SJSA1 (cell line): ENCODE results near the gene IFNA16. TPM values are rescaled to one million over a fixed set of nuclear protein-coding genes. Genes with fewer than 3 reads are reported as not detected.
"Not testable (repeated sequence)": the region's sequence is repeated elsewhere in the genome, so short reads cannot be mapped to it uniquely, and the experiment has no call there.

Experiments used
- DNase-seq, 2 experiments: peaks; one replicate each; pipeline ENCODE4 v3.0.0-alpha.2; 2015 to 2020; ENCODE audit warnings: low spot score in 2 of 2, low read depth in 1 of 2
- H3K27ac ChIP-seq: fragments of 250-450 bp; sonication (Bioruptor Pico); 2 replicates; pipeline ENCODE4 v1.5.1; 2020; ENCODE audit warnings: mild to moderate bottlenecking, moderate library complexity
- H3K27me3 ChIP-seq: fragments of 250-450 bp; sonication (Bioruptor Pico); replicated peaks from 2 replicates; pipeline ENCODE4 v1.5.1; 2020; ENCODE audit warnings: mild to moderate bottlenecking, moderate library complexity
- H3K36me3 ChIP-seq: fragments of 250-450 bp; sonication (Bioruptor Pico); 2 replicates; pipeline ENCODE4 v1.5.1; 2020; ENCODE audit warnings: mild to moderate bottlenecking
- H3K4me1 ChIP-seq: fragments of 250-450 bp; sonication (Bioruptor Pico); replicated peaks from 2 replicates; pipeline ENCODE4 v1.6.1; 2021; ENCODE audit warnings: mild to moderate bottlenecking
- H3K4me3 ChIP-seq: fragments of 250-450 bp; sonication (Bioruptor Pico); 2 replicates; pipeline ENCODE4 v1.5.1; 2020; ENCODE audit warnings: mild to moderate bottlenecking
- H3K9me3 ChIP-seq: fragments of 250-450 bp; sonication (Bioruptor Pico); replicated peaks from 2 replicates; pipeline ENCODE4 v1.5.1; 2020; ENCODE audit warnings: mild to moderate bottlenecking
- total RNA-seq: library from RNA; depleted of rRNA; stranded (reverse); fragments of >200 nt; shearing (Covaris generic); gene quantifications from 2 replicates; pipeline ENCODE4 v1.2.3, GENCODE V29; 2014; rRNA removed

Gene IFNA16
- total RNA-seq, result not detected in 2 replicates

DNA sequence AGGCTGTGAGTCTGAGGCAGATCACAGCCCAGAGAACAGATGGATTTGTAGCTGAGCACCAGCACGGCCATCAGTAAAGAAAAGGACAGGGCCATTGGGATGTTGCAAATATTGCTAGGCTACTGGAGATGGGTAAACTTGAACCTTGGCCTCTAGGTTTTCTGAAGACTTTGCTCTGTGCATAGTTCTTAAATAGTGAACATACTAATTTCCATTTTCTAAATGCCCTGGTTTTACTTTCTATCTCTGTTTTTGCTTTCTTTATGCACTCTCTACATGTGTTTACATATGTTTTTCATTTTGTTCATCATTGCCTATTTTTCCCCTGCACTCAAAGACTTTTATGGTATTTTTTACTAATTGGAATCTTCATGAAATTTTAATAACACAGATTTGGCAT is at the start of gene IFNA16:
TSS of gene IFNA16 (minus strand) at position 101 of the 400 bp plus-strand sequence. CDS start at position 95, 6 bp downstream.
- not testable (repeated sequence) for H3K4me1 ChIP-seq, H3K9me3 ChIP-seq, H3K27ac ChIP-seq, H3K4me3 ChIP-seq, H3K27me3 ChIP-seq, DNase-seq, H3K36me3 ChIP-seq

GRCh38 chr9:21265421-21266189 is 48.5 kb upstream of the IFNA16 start:
- Histone ChIP-seq H3K4me1 (no peaks in the 10 kb centered on the region), H3K27ac (no peak overlapping the region), H3K9me3 (no peaks in the 10 kb centered on the region), H3K27me3 (no peaks in the 10 kb centered on the region), H3K4me3 (no peak overlapping the region), H3K36me3 (no peaks in the 10 kb centered on the region)
- DNase-seq, result no peak

DNA sequence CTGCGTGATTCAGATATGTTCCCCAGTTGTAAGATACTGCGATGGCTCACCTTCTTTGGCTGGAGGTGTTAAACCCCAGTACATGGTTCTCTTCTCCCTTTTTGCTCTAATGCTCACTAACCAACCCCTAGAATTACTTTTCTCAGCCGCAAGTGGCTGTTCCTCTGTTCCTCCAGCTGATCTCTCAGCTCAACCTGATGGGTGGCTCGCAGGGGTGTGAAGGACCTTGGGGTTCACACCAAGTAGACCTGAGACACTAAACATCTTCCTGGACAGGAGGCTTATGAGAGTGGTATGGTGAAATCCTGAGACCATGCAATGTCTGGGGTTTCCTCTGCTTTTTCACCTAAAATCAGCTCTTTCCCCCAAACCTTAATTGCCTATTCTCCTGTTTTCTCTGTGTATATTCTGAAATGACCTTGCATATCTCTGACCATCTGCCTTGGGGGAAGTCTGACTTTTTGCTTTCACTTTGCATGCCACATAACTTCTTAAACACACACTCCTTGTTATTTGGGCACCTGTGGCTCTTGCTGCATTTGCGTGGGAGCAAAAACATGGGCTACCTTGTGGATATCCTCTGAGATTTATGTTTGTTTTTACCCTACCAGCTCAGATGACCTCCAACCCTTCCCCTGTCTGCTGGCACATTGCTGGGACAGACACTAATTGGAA is 38.6 kb upstream of the IFNA16 start:
- no peaks in the 10 kb centered on the region for H3K27me3 ChIP-seq

GRCh38 chr9:21252721-21253547 is 35.8 kb upstream of the IFNA16 start:
- H3K4me3 ChIP-seq, result no peak overlapping the region
- peak in 1 of 2 experiments; percentile 2 for DNase-seq
- H3K27me3 ChIP-seq, result no peaks in the 10 kb centered on the region
- H3K4me1 ChIP-seq, result no peaks in the 10 kb centered on the region
- H3K9me3 ChIP-seq, result no peaks in the 10 kb centered on the region
- no peak overlapping the region for H3K27ac ChIP-seq
- no peaks in the 10 kb centered on the region for H3K36me3 ChIP-seq

More for the DNA sequence above, 38.6 kb upstream of the IFNA16 start:
- Histone ChIP-seq H3K36me3 (no peaks in the 10 kb centered on the region), H3K4me1 (no peaks in the 10 kb centered on the region), H3K4me3 (no peak overlapping the region), H3K27ac (no peak overlapping the region), H3K9me3 (no peaks in the 10 kb centered on the region)
- no peak for DNase-seq

- Histone ChIP-seq H3K36me3 (no peaks in the 10 kb centered on the region), H3K9me3 (no peaks in the 10 kb centered on the region), H3K27ac (no peak overlapping the region), H3K27me3 (no peaks in the 10 kb centered on the region), H3K4me3 (no peak overlapping the region), H3K4me1 (no peaks in the 10 kb centered on the region)
- DNase-seq, result no peak
Measured at GRCh38 chr9:21251638-21252037, 34.5 kb upstream of the IFNA16 start.

- no peak overlapping the region for H3K27ac ChIP-seq
- no peaks in the 10 kb centered on the region for H3K36me3 ChIP-seq
- H3K27me3 ChIP-seq, result no peaks in the 10 kb centered on the region
- DNase-seq, result no peak
- H3K9me3 ChIP-seq, result no peaks in the 10 kb centered on the region
- H3K4me1 ChIP-seq, result no peaks in the 10 kb centered on the region
- H3K4me3 ChIP-seq, result no peak overlapping the region
Measured at GRCh38 chr9:21251190-21251589, 34.1 kb upstream of the IFNA16 start.

- Histone ChIP-seq H3K36me3 (no peaks in the 10 kb centered on the region), H3K9me3 (no peaks in the 10 kb centered on the region), H3K27ac (no peak overlapping the region), H3K4me1 (no peaks in the 10 kb centered on the region), H3K4me3 (no peak overlapping the region), H3K27me3 (no peaks in the 10 kb centered on the region)
- no peak for DNase-seq
Measured at GRCh38 chr9:21244836-21245235, 27.7 kb upstream of the IFNA16 start.

- H3K4me3 ChIP-seq, result no peak within 1 kb of the TSS
- no peak within 1 kb of the TSS for H3K27ac ChIP-seq
- no peak for DNase-seq
- no peaks in the 10 kb centered on the region for H3K4me1 ChIP-seq
- no peaks in the 10 kb centered on the region for H3K36me3 ChIP-seq
- H3K27me3 ChIP-seq, result no peaks in the 10 kb centered on the region
- H3K9me3 ChIP-seq, result no peaks in the 10 kb centered on the region
Measured at GRCh38 chr9:21239911-21240310, 22.8 kb upstream of the IFNA16 start, which contains the start of gene IFNA14. TSS of gene IFNA14 (minus strand) at chr9:21240005. CDS start at chr9:21239935, 70 bp downstream.

GRCh38 chr9:21236360-21236714 is 19.2 kb upstream of the IFNA16 start:
- not testable (repeated sequence) for H3K27me3 ChIP-seq, H3K4me1 ChIP-seq, H3K4me3 ChIP-seq, H3K9me3 ChIP-seq, H3K27ac ChIP-seq, DNase-seq, H3K36me3 ChIP-seq

GRCh38 chr9:21235468-21236359 is 18.6 kb upstream of the IFNA16 start:
- not testable (repeated sequence) for H3K4me3 ChIP-seq, DNase-seq

GRCh38 chr9:21234153-21234687 is 17.1 kb upstream of the IFNA16 start:
- H3K27ac ChIP-seq, result no peak overlapping the region
- no peaks in the 10 kb centered on the region for H3K9me3 ChIP-seq
- DNase-seq, result no peak
- no peaks in the 10 kb centered on the region for H3K27me3 ChIP-seq
- H3K4me3 ChIP-seq, result no peak overlapping the region
- H3K4me1 ChIP-seq, result no peaks in the 10 kb centered on the region
- no peaks in the 10 kb centered on the region for H3K36me3 ChIP-seq

More at GRCh38 chr9:21235468-21236359, 18.6 kb upstream of the IFNA16 start:
- H3K36me3 ChIP-seq, H3K27ac ChIP-seq, H3K9me3 ChIP-seq, H3K4me1 ChIP-seq, H3K27me3 ChIP-seq: not testable (repeated sequence)

GRCh38 chr9:21233258-21233657 is 16.1 kb upstream of the IFNA16 start:
- Histone ChIP-seq H3K4me3 (no peak overlapping the region), H3K9me3 (no peaks in the 10 kb centered on the region), H3K36me3 (no peaks in the 10 kb centered on the region), H3K27ac (no peak overlapping the region), H3K27me3 (no peaks in the 10 kb centered on the region), H3K4me1 (no peaks in the 10 kb centered on the region)
- no peak for DNase-seq

GRCh38 chr9:21228122-21228521 is 11.0 kb upstream of the IFNA16 start, which contains the start of gene IFNA17:
TSS of gene IFNA17 (minus strand) at chr9:21228222. CDS start at chr9:21228173, 49 bp downstream.
- DNase-seq, result no peak
- H3K4me3 ChIP-seq, result no peak within 1 kb of the TSS
- no peaks in the 10 kb centered on the region for H3K27me3 ChIP-seq
- H3K4me1 ChIP-seq, result no peaks in the 10 kb centered on the region
- H3K36me3 ChIP-seq, result no peaks in the 10 kb centered on the region
- H3K27ac ChIP-seq, result no peak within 1 kb of the TSS
- H3K9me3 ChIP-seq, result no peaks in the 10 kb centered on the region
